HG03354 (cell line): ENCODE results near the gene HMGCLL1.

ENCODE experiments used
- ATAC-seq: cut with Tn5 transposase; IDR thresholded peaks from one replicate; pipeline ENCODE4 v1.9.1; 2021; ENCODE audit warnings: mild to moderate bottlenecking; ENCODE audit not compliant: unreplicated experiment, poor library complexity, severe bottlenecking

HMGCLL1 gene

GRCh38 chr6:55449225-55449624 lies 129.8 kb downstream of the HMGCLL1 start:
- ATAC-seq, result no peak

GRCh38 chr6:55448451-55448850 lies 130.5 kb downstream of the HMGCLL1 start:
- no peak for ATAC-seq

GRCh38 chr6:55447891-55448290 lies 131.1 kb downstream of the HMGCLL1 start:
- ATAC-seq, result no peak

GRCh38 chr6:55445648-55446204 lies 133.3 kb downstream of the HMGCLL1 start:
- no peak for ATAC-seq

DNA sequence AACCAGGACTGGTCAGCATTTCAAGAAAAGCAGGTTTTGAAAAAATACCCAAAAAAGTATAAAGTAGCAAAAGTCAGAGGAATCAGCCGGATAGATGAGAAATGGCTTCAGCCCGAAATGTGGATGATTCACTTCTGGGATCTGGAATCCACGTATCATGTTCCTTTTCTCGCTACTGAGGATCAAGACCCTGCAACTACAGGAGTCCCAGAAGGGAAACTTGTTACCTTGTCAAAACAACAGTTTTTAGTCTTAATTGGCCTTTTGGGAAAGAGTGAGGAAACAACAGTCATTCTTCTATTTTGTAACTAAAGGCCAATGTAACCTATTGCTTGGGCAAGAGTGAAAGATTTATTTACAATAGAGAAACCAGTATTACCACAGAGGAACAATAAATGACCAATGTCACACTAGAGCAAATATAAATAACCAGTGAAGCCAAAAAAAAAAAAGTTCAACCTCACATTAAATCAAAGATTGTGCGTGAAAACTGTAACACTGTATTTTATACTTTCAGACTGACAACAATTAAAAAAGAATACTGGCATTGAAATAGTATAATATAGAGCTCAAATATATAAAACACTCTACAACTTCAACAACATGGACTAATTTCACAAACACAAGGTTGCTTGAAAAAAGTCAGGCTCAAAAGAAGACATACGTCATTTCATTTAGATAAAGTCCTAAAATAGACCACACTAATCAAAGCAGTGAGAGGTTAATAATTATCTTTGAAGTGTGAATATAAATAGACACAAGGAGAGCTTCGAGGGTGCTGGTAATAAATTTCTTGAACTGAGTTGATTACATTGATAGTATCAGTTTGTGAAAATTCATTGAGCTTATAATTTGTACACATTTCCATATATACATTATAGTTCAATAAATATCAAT lies 135.5 kb downstream of the HMGCLL1 start:
- no peak for ATAC-seq

DNA sequence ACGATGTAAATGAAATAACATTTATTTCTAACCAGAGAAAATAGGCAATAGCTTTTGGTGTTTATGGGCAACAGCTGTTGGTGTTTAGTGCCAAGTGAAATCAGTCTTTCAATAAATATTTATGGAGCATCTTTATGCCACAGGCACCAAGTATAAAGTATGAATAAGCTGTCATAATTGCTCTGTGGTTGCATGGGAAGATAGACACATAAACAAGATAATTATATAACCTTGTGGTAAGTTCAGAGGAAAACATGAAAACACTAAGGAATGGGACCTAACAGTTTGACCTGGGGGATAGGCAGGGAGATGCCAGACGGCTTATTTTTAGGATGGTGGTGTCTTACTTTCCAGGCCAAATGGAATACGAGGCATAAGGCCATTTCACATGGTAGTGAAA lies 140.8 kb downstream of the HMGCLL1 start:
- ATAC-seq, result no peak

DNA sequence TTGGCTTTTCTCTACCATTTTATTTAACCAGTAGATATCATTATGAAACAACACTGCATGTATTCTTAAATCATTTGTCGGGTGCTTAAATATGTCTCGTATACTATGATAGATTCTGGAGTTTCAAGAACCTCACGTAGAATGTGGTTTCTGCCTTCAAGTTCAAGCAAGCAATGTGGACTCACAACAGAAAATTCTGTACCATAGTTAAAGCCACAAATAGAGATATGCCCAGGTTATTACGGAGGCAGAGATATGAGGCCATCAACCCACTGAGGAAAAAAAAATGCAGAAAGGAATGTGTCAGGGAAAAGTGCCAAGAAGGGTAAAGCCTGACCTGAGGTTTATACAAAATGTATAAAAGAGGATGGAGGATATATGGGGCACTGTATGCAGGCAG lies 141.9 kb downstream of the HMGCLL1 start:
- no peak for ATAC-seq

GRCh38 chr6:55433446-55434130 lies 145.4 kb downstream of the HMGCLL1 start:
- ATAC-seq, result no peak

GRCh38 chr6:55423933-55424332 lies 155.1 kb downstream of the HMGCLL1 start:
- ATAC-seq, result no peak

DNA sequence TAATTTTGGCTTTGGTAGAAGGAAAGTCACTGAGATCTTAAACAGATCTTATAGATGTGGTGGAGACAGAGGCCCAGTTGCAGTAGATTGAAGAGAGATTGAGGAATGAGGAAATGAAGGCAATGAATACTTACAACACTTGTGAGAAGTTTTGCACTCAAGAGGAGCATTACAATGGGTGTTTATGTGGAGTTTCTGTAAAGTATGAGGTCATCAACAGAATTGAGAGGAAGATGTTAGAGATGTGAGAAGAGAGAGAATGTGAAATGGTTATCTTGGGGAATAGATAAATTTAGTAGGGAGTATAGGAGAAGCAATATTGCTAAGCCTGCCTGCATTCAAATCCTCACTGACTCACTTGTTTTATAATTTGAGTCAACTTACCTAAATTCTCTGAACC lies 168.3 kb downstream of the HMGCLL1 start:
- ATAC-seq, result no peak

DNA sequence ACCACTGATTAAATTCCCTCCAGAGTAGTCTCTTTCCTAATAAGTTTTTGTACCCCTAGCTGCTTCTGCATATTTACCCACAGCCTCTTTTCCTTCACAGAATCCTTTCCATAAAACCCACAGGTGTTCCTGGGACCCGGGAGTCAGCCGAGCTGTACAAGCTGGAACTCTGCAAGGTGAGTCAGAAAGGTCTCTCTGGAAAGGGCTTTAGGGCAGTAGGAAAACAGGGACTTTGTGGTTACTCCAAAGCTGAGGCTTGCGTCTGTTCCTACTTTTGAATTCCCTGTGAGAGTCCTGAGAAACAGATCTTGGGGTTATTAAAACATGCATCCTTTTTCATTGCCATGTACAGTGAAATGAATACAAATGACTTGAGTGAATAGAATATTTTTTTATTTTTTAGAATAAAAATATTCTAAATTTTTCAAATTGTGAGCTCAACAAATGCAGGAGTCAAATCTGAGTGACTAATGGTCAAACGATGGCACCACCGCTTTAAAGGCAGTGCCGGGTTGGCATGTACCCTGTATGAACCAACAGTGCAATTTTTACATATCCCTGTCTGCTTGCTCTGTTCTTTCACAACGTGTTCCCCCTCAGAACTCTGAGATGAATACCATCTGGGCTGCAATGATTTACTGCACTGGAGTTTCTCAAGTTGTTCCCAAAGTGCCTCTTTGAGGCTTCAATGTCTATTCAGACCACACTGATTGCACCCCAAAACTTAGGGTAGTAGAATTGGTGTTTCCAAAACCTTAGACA lies 173.3 kb downstream of the HMGCLL1 start:
- no peak for ATAC-seq

- ATAC-seq, result no peak
These were observed 179.6 kb downstream of the HMGCLL1 start for GRCh38 chr6:55399351-55399750.

- no peak for ATAC-seq
These were observed 181.0 kb downstream of the HMGCLL1 start for GRCh38 chr6:55397986-55398385.

DNA sequence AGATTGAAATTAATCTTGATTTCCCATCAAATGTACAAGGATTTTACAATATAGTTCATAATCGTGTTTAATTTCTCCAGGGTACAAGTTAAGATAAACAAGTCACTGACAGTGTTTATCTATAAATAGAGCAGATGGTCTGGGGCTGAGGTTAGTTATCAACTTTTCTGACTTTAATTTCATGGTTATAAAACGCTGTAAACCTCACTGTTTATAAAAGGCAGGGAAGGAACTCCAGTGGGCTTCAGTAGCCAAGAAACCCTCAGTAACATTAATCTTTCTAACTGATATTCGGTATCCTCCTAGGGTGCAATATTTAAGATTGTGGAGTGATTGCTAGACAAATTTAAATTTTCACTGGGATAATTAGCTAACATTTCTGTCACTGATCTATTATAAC lies 183.1 kb downstream of the HMGCLL1 start:
- ATAC-seq, result no peak

DNA sequence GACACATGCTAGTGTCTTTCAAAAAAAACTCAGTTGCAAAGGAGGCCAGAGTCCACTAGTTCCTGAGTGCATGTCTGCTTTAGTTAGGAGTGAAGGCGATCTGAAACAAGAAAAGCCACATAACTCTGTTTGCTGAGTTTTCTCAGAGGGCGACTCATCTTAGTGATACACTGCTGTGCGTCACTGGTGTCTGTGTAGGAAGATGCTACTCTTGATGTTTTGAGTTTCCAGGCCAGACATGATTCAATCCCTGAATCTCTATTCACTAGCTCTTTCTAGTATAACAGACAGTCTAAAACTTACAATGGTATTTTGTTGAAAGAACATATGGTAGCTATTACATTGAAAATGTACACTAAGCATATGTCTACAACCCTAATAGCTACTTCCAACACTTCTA lies 190.8 kb downstream of the HMGCLL1 start:
- no peak for ATAC-seq
